Neutrophil (primary cell): ENCODE measurements around the gene MXRA8.

Experiments used
- H3K27ac ChIP-seq: fragments of 200-600 bp; sonication (generic); 2 replicates; pipeline ENCODE4 v1.5.1; 2016; ENCODE audit warnings: mild to moderate bottlenecking, moderate library complexity
- H3K27me3 ChIP-seq: fragments of 200-600 bp; sonication (generic); 2 replicates; pipeline ENCODE4 v1.6.0; 2016; ENCODE audit warnings: mild to moderate bottlenecking
- H3K36me3 ChIP-seq: fragments of 200-600 bp; sonication (generic); 2 replicates; pipeline ENCODE4 v1.5.1; 2017
- H3K4me1 ChIP-seq, 2 experiments: fragments of 200-600 bp in 1 of 2; sonication (generic) in 1 of 2; 1 replicate in 1 of 2; 2 replicates in 1 of 2; pipeline versions ENCODE4 v1.5.1 to v1.6.1; 2013 to 2016; ENCODE audit warnings: low read depth in 1 of 2, low read length in 1 of 2, mild to moderate bottlenecking in 1 of 2, moderate library complexity in 1 of 2; ENCODE audit not compliant: control insufficient read depth in 1 of 2, insufficient read depth in 1 of 2
- H3K4me3 ChIP-seq, 2 experiments: fragments of 200-600 bp in 1 of 2; sonication (generic) in 1 of 2; 1 replicate in 1 of 2; 2 replicates in 1 of 2; pipeline ENCODE4 v1.5.1; 2013 to 2016; ENCODE audit warnings: low read depth in 1 of 2, low read length in 1 of 2, mild to moderate bottlenecking in 1 of 2, moderate library complexity in 1 of 2
- H3K9me3 ChIP-seq: fragments of 200-600 bp; sonication (generic); 2 replicates; pipeline ENCODE4 v1.5.1; 2016
- TF ChIP-seq, protein P1 (sequence below): fragments of 200-600 bp; sonication (generic); IDR thresholded peaks from 2 replicates; pipeline ENCODE4 v1.5.1; 2016; ENCODE audit warnings: antibody characterized with exemption

MXRA8 gene

DNA sequence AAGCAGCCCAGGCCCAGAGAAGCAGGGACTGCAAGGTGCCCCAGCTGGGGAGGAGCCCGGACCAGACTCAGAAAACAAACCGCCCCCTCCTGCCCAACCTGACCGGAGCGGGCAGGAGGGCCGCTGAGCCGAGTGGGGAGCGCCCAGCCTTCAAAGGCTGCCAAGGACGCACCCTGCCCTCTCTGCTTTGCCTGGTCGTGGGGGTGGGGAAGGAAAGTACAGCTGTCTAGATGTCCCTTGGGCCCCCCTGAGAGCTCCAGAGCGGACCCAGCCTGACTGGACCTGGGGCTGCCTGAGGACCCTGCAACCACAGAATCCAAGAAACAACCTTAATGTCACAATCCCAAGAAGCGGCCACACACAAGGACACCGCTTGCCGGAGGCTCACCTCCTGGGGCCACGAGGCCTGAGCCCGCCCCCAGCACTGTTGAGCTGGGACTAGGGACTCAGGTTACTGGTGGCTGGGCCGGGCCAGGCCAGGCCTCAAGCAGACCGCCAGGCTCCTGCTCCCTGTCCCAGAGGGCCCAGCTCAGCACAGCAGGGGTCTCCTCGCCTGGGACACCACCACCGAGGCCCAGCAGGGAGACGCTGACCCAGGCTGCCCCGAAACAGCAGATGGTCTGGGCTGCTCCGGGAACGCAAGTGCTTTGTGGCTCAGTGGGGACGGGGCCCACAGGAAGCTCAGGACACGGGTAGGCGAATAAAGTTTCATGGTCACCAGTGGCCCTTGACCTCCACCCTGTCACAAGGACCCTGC, 10.5 kb downstream of the MXRA8 start:
- H3K27me3 ChIP-seq = peaks cover 32% of the 10 kb centered on the region
- peaks cover 9% of the 10 kb centered on the region in 2 experiments for H3K4me1 ChIP-seq
- no peak overlapping the region for H3K27ac ChIP-seq
- no peaks in the 10 kb centered on the region for H3K9me3 ChIP-seq
- H3K36me3 ChIP-seq = no peaks in the 10 kb centered on the region
- peak overlapping the region in 1 of 2 experiments; percentile 62 for H3K4me3 ChIP-seq
- TF ChIP-seq, protein P1, sequence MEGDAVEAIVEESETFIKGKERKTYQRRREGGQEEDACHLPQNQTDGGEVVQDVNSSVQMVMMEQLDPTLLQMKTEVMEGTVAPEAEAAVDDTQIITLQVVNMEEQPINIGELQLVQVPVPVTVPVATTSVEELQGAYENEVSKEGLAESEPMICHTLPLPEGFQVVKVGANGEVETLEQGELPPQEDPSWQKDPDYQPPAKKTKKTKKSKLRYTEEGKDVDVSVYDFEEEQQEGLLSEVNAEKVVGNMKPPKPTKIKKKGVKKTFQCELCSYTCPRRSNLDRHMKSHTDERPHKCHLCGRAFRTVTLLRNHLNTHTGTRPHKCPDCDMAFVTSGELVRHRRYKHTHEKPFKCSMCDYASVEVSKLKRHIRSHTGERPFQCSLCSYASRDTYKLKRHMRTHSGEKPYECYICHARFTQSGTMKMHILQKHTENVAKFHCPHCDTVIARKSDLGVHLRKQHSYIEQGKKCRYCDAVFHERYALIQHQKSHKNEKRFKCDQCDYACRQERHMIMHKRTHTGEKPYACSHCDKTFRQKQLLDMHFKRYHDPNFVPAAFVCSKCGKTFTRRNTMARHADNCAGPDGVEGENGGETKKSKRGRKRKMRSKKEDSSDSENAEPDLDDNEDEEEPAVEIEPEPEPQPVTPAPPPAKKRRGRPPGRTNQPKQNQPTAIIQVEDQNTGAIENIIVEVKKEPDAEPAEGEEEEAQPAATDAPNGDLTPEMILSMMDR = no peak

DNA sequence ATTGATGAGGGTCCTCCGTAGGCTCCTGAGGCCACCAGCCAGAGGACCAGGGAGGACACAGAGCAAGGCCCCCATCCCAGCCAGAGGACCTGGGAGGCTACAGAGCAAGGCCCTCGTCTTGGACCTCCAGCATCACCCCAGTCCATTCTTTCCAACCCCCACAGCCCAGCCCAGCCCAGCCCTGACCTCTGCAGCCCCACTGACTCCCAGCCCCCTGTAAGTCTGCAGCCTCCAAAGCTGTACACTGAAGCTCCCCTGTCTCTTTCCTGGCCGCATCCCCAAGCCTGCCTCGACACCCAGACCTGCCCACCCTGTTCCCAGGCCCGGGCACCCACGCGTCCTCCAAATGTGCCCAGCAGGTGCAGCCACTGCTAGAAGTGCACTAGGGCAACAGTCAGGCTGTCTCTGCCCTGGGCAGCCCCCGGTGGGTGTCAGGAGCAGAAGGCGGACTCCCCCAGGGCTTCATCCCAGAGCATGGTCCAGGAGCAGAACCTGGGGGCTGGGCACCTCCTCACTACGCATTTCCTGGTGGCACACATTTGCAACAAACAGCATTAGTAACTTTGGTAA, 11.2 kb downstream of the MXRA8 start:
- peaks cover 9% of the 10 kb centered on the region in 2 experiments for H3K4me1 ChIP-seq
- H3K4me3 ChIP-seq = no peak overlapping the region
- H3K36me3 ChIP-seq = no peaks in the 10 kb centered on the region
- H3K27ac ChIP-seq = no peak overlapping the region
- TF ChIP-seq, protein P1 = no peak
- peaks cover 24% of the 10 kb centered on the region for H3K27me3 ChIP-seq
- H3K9me3 ChIP-seq = no peaks in the 10 kb centered on the region

DNA sequence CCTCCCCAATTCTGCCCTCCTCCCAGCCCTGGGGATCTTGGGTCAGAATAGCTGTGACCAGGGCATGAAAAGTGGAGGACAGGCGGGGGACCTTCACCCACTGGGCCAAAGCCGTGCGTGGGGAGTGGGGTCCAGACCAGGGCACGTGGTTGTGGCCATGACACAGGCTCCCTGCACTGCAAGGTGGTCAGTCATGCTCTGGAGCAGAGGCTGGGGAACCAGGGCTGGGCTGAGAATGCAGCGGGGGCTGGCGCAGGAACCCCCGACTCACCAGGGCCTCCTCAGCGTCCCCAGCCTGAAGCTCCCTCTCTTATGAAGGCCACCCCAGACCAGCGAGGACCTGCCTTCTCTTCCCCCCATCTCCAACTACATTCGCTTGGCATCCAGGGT, 11.9 kb downstream of the MXRA8 start:
- no peaks in the 10 kb centered on the region for H3K9me3 ChIP-seq
- TF ChIP-seq, protein P1 = no peak
- no peaks in the 10 kb centered on the region for H3K36me3 ChIP-seq
- H3K27ac ChIP-seq = no peak overlapping the region
- H3K4me3 ChIP-seq = no peak overlapping the region
- peaks cover 9% of the 10 kb centered on the region in 2 experiments for H3K4me1 ChIP-seq
- peaks cover 18% of the 10 kb centered on the region for H3K27me3 ChIP-seq

DNA sequence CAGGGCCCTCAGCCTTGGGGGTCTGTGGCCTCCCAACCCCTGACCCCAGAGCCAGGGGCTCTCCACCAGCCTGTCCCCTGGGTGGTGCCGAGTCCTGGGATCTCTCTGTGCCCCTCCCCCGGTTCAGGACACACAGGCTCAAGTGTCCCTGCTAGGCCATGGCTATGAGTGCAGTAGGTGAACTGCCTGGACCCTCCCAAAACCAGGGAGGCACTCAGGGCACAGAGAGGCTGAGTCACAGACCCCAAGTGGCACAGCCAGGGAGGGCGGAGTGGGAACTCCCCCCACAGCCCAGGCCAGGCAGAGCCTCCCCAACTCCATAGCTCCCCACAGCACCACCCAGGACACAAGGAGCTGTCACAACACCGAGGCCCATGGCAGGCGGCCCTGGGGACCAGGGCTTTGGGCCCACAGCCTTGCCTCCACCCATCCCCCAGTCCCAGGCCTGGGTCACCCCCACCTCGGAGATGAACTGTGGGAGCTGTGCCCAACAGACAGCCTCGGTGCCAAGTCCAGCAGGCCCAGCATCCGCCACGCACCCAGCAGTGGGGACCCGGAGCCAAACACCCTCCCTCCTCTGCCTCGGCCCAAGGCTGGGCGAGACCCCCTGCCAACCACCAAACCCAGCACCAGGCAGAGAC, 12.4 kb downstream of the MXRA8 start:
- TF ChIP-seq, protein P1 = no peak
- H3K4me1 ChIP-seq = peaks cover 9% of the 10 kb centered on the region in 2 experiments
- no peak overlapping the region for H3K4me3 ChIP-seq
- no peaks in the 10 kb centered on the region for H3K9me3 ChIP-seq
- peaks cover 14% of the 10 kb centered on the region for H3K27me3 ChIP-seq
- H3K27ac ChIP-seq = no peak overlapping the region
- no peaks in the 10 kb centered on the region for H3K36me3 ChIP-seq

DNA sequence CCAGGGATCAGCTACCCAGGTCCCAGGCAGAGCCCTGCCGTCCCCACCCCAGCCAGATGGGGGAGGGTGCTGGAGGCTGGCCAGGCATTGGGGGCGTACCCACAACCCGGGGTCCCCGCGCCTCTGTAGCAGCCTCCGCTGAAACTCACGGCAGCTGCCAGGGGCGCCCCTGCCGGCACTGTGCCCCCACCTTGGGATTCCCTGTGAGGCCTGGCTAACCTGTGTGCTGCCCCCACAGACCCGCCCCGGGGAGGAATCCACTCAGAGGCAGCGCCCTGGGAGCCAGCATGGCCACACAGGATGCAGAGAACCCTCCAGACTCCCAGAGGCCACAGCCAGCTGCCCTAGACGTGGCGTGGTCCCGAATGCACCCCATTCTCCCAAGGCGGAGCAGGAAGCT, 13.0 kb downstream of the MXRA8 start:
- peaks cover 9% of the 10 kb centered on the region in 2 experiments for H3K4me1 ChIP-seq
- H3K36me3 ChIP-seq = peaks cover 3% of the 10 kb centered on the region
- H3K27ac ChIP-seq = no peak overlapping the region
- H3K27me3 ChIP-seq = peaks cover 14% of the 10 kb centered on the region
- TF ChIP-seq, protein P1 = no peak
- H3K9me3 ChIP-seq = no peaks in the 10 kb centered on the region
- no peak overlapping the region for H3K4me3 ChIP-seq
